Measurements from ENCODE around the gene SLC44A1.

SLC44A1 gene

DNA sequence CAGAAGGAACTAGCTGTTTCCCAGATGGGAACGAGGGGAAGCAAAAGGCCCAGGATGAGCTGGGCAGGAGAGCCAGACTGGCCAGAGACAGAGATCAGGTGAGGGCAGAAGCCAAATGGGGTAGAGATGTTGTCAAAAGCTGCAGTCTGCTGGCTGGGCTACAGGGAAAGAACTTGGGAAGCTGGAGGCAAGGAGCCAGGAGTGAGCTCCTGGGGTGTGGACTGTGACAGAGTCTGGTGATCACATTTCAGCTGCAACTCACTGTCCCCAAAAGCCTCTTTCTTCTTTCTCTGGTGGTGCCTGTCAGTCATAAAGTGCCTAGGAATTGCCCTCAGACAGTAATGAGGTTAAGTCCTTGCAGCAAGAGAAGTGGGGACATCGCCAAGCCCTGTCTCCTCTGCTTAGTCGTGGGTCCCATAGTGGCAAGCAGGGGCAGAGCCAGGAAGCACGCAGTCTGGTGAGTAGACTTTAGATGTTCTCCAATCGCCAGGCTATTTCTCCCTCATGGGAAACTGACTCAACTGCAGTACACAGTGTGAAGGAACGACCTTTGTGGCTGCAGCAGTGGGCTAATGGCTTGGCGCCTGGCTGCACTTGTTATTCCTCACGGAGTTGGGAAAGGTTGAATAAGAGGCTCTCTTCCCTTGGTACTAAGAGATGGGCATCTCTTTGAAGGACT is 200.9 kb downstream of the SLC44A1 start:
- no peak overlapping the region for H3K27ac ChIP-seq
- H3K4me3 ChIP-seq = no peak overlapping the region
- TF ChIP-seq, protein P1, sequence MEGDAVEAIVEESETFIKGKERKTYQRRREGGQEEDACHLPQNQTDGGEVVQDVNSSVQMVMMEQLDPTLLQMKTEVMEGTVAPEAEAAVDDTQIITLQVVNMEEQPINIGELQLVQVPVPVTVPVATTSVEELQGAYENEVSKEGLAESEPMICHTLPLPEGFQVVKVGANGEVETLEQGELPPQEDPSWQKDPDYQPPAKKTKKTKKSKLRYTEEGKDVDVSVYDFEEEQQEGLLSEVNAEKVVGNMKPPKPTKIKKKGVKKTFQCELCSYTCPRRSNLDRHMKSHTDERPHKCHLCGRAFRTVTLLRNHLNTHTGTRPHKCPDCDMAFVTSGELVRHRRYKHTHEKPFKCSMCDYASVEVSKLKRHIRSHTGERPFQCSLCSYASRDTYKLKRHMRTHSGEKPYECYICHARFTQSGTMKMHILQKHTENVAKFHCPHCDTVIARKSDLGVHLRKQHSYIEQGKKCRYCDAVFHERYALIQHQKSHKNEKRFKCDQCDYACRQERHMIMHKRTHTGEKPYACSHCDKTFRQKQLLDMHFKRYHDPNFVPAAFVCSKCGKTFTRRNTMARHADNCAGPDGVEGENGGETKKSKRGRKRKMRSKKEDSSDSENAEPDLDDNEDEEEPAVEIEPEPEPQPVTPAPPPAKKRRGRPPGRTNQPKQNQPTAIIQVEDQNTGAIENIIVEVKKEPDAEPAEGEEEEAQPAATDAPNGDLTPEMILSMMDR (IDR thresholded peaks at IDR 0.05) = no peak
- DNase-seq (ENCODE audit: low spot score) = no peak

DNA sequence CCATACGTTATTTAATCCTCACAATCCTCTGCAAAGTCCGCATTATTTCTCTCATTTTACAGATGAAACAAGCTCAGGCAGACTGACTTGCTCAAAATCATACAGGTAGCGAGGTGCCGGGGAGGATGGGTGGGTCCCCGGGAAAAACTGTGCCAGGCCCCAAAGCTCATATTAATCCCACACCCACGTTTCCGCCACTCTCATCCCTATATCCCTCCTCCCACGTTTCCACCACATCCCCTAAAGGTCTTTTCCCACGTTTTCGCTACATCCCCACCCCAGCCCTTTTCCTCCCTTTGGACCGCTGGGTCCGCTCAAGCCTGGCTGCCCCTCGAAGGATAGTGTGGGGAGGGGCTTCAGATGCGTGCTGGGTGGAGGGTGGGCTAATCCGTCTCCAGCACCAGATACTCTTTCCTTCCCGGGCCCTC is 202.9 kb downstream of the SLC44A1 start:
- no peak for DNase-seq (ENCODE audit: low spot score)
- Histone ChIP-seq H3K4me3 (peak overlapping the region; percentile 99), H3K27ac (peak overlapping the region; percentile 75 to 86)
- TF ChIP-seq, protein P1 (IDR thresholded peaks at IDR 0.05) = no peak

DNA sequence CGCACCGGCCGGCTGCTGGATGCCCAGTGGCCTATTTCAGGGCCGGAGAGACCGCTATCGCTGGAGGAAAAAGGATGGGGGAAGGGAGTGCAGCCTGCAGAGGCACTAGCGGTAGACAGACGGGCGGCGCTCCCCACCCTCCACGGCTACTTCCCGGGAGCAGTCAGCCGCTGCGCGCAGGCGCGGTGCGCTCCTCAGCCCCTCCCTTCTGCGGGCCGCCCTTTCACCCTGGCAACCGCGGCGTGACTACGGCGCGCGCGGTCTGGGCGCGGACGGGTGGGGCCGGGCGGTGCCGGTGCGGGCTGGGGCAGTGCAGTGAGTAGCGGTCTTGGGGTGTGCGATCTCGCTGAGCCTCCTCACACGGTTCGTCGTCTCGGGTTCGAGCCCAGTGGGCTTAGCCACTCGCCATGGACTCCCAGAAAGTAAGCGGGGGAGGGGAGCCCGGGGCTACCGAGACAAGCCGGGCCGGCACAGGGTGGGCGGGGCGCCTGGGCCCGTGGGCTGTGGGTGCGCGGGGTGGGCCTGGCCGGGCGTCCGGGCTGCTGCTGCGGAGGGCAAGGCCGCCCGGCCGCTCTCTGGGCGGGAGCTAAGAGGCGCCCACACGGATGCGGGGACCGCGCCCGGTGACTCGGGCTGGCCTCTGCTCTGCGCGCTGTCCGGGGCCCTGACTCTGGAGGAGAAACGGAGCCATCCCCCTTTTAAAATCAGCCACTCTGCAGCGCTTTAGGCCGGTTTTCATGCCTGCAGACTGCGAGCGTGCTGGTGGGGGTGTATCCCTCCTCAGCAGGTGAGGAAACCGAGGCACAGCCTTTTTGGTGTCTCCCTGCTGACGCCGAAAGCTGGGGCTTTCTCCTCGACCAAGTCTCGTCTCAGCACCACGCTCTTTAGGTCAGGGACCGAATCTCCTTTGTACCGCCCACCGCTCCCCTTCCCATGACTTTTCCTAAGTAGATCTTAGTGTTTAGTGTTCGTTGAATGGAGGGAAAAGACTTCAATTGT is 203.7 kb downstream of the SLC44A1 start, which contains the start of gene FSD1L:
FSD1L (plus strand) TSS at position 221 of the 999 bp plus-strand sequence; CDS start at position 408, 187 bp downstream.
- TF ChIP-seq, protein P1 (IDR thresholded peaks at IDR 0.05) = no peak
- peak within 1 kb of the TSS; percentile 75 to 86 for H3K27ac ChIP-seq
- peak within 1 kb of the TSS; percentile 99 for H3K4me3 ChIP-seq
- peak; percentile 93 for DNase-seq (ENCODE audit: low spot score)

DNA sequence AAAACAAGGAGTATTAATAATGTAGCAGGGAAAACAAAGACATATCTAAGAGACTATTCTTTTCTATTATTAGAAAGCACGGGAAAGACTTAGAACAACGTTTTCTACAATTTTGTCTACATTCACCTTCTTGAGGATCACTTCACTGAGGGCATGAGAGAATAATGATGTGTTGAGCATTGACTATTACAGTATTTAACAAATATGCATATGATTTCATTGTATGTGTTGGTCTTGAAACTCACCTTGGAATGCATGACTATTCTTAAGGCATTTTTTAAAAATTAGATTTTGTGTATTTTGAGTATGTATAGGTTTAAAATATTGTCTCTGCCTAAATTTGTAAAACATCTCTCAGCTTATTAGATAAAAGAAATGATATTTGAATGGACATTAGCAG is 204.6 kb downstream of the SLC44A1 start:
- no peak for DNase-seq (ENCODE audit: low spot score)
- H3K4me3 ChIP-seq = peak overlapping the region; percentile 99
- H3K27ac ChIP-seq = no peak overlapping the region
- TF ChIP-seq, protein P1 (IDR thresholded peaks at IDR 0.05) = no peak

DNA sequence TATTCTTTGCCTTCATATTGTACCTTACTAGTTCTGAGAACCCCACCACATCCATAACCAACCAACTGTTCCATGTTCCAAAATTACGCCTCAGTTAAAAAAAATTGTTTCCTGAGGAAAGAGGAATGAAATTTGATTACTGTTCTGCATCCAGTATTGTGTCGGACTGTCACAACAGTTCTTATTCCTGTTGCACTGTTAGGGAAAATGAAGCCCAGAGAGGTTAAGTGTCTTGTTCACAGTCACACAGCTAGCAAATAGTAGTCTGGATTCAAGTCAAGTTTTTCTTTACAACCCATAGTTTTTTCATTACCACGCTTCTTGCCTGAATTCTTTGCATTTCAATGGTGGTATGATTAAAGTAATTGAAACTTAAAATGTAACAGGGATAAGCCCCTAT is 207.7 kb downstream of the SLC44A1 start:
- Histone ChIP-seq H3K27ac (no peak overlapping the region), H3K4me3 (no peak overlapping the region)
- DNase-seq (ENCODE audit: low spot score) = no peak
- TF ChIP-seq, protein P1 (IDR thresholded peaks at IDR 0.05) = no peak

DNA sequence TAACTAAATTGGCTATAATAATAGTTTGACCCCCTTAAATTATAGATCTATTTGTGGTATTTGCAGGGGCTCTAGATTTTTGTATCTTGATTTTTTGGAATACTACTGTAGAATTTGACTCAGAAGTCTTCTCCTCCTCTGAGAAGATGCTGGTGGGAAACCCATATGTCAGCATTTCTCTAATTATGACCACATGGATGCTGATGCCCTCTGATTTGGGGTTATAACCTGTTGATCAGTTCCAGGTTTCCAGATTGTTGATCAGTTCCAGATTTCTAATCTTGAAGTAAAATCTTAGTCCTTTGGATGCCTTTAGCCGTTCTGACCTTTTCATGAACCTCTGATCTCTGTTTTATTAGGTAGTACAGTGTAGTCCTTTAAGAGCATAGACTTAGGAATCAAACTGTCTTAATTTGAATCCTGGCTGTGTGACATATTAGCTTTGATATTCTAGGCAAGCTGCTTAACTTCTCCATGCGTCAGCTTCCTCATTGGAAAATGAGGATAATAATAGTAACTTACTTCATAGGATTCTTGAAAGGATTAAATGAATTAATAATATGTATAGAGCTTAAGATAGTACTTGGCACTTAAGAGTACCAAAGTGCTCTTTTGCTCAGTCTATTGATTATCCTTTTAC is 211.5 kb downstream of the SLC44A1 start:
- DNase-seq (ENCODE audit: low spot score) = no peak

More for the DNA sequence above, 211.5 kb downstream of the SLC44A1 start:
- Histone ChIP-seq H3K27ac (no peak overlapping the region), H3K4me3 (no peak overlapping the region)
- TF ChIP-seq, protein P1 (IDR thresholded peaks at IDR 0.05) = no peak
